Stimulated activated CD8-positive, alpha-beta memory T cell treated with anti-CD3 and anti-CD28 coated beads, Interleukin-7, amount 100 ng/mL, for 48 hours (primary cell): ENCODE data around the gene EPHA7.

Experiments used
- DNase-seq, 2 donors: peaks; one replicate each; pipeline ENCODE4 v3.0.0-alpha.2; 2020; ENCODE audit warnings: low read depth in 1 of 2; ENCODE audit errors: extremely low read depth in 1 of 2

The EPHA7 gene

GRCh38 chr6:93419304-93420162 is at the start of gene EPHA7:
Gene EPHA7, minus strand, starts transcription at chr6:93419559. Its CDS starts 218 bp downstream, at chr6:93419341.
- peak; percentile 15 to 22 for DNase-seq

GRCh38 chr6:93468291-93468690 is 48.9 kb upstream of the EPHA7 start:
- no peak for DNase-seq

DNA sequence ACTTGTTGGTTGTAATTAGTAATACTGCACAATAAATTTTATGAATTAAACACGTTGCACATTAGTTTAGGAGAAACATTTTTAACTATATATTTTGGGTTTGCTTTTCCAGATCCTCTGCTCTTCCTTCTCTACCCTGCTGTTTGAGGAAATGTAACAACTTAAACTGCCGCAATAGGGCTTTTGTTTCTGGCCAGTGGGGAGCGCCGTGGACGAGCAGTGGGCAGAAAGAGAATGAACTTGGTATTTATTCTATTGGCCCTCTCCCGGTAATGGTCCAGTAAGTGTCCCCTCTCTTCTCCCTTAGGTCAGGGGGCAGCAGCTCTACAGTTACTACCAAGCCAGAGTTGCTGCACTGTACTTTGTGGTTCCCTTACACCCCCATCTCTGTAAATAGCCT is 35.2 kb upstream of the EPHA7 start:
- DNase-seq: no peak

GRCh38 chr6:93453956-93454355 is 34.6 kb upstream of the EPHA7 start:
- DNase-seq: no peak

GRCh38 chr6:93447874-93448273 is 28.5 kb upstream of the EPHA7 start:
- DNase-seq: no peak

- no peak for DNase-seq
Measured at GRCh38 chr6:93437491-93437890, 18.1 kb upstream of the EPHA7 start.

- DNase-seq: no peak
Measured at GRCh38 chr6:93433592-93433991, 14.2 kb upstream of the EPHA7 start.

DNA sequence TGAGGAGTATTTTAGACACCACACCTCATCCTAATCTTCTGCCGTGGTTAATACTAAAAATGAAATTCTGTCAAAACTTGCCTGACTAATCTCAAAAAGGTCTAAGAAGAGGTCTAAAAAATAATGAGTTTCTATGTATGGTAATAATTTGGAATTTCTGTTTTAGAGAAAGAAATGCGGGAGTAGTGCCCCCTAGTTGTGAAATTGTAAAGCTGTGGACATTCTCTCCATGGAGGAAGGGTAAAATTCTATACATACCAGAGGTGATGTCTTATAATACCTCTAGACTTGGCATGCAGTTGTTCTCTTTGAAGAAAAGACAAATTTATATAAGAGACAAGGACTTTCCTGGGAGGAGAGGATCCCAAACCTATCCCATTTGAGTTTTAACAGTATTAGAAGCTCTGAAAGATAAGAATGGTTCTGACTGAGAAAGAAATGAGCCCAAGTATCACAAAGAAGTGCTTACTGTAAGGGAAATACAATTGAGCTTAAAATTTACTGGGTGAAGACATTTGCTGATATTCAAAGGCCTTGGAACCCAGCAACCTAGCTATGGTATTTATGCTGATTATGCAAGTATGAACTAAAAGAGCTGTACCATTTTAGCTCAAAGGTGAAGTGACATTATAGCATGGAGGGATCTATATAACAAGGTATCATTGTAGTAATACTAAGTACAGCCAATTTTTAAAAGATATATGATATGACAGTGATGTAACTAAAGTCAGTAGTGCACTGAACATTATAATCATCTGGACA is 5.1 kb upstream of the EPHA7 start:
- DNase-seq: no peak

GRCh38 chr6:93423542-93423941 is 4.2 kb upstream of the EPHA7 start:
- DNase-seq: no peak

DNA sequence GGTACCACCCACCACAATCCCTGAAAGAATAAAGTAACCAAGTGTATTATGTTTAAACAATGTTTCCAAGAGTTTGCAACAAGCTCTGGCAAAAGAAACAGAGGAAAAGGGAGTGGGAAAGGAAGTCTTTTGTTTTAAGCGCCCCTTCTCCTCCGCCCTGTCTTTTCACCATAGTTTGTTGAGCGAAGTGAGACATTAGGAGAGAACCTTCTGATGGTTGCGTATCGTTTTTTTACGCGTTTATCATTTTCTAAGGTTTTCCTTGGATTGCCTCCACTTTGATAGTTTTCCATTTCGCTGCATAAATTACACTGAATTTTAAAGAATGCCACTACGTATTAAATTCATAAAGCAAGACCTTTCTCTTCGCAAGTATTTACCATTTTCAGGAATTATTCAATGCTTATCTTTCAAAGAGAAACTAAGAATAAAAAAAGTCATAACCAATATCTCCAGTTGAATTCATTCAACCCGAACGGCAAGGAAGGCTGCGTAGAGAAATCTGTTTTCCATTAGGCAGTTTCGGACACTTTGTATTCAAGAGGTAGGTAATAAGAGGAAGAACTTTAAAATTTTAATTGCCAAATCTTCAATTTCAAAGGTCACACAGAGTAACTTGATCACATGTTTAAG is 920 bp upstream of the EPHA7 start:
- no peak for DNase-seq

GRCh38 chr6:93418408-93419303 is 703 bp downstream of the EPHA7 start:
- DNase-seq: no peak

DNA sequence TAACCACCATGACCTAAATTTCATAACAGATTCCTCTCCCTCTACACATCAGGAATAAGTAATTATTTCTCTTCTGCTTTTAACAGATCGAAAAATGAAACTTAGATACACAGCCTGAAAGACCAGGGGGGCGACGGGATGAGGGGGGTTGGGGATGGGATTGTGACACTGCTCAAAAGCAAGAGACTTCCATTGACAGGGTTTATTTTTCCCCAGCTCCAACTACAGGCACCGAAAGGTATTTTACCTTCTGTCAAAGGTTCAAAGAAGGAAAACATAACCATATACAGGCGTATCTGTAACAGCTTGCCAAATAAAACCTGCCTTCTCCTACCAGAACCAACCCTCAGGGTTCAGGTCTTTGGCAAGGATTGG is 1.3 kb downstream of the EPHA7 start:
- DNase-seq: no peak

GRCh38 chr6:93417421-93418013 is 1.8 kb downstream of the EPHA7 start:
- no peak for DNase-seq

DNA sequence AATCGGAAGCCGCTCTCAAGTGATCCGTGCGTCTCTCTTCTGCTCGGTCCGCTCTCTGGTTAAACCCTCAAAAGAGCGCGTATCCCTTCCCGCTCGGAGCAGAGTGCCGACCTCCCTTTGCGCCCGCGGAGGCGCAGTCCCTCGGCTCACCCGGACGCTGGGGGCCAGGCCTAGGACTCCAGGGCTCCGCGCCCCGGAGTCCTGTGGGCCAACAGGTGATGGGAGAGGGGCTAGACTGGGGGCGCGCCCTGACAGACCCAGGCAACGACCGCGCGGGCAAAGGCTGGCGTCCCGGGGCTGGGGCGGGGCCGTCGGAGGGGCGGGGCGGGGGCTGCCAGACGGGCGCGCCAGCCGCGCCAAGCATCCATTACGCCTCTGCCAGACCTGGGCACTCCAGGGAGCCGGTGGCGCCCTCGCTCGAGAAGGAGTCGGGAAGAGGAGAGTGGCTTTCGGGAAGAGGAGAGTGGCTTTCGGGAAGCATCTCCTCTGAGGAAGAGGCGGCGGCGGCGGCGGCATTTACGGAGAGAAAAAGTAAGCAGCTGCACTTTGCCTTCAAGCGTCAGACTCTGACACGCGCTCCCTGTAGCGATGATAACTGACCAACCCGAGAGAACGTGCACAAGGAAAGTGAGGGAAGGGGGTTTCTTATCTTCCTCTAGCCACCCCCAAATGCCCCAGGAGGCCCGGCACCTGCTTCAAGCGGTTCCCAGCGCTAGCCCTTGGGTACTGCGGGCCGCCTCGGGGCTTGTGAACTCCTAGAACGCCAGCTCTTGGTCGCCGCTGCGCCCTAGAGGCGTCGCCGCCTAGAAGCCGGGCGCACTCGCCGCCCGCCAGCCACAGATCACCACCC is 2.6 kb downstream of the EPHA7 start:
- no peak for DNase-seq

DNA sequence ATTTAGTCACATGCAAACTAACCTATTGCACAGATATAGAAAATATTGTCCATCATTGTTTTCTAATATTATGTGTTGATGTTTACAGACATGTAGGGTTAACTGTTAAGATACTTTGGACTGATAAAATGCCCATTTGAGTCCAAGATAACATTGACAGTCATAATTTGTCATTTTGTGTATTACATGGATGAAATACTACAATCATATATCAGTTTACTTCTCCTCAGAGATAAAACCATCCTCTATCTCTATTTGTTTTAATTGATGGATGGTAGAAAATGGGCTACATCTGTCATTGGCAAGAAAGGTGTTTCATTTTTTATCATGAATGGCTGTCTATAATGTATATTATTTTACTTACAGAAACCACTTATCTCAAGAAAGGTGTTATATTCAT is 6.2 kb downstream of the EPHA7 start:
- no peak for DNase-seq

DNA sequence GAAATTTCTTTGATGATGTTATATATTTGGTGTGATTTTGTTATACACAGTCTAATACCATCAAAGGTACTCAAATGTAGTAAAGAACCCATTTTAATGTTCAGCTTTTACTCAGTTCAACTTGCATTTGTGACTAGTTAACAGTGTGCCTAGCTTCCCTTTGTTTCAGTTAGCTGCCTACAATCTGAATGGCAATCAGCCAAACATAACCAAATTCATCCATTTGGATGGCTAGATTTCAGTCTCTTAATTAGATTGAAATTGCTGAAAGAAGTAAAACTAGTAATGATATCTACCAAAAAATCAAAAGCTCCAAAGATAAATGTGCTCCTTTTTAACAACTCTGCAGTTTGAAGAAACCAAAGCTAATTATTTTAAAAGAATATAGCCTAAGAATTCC is 6.9 kb downstream of the EPHA7 start:
- DNase-seq: no peak

- no peak for DNase-seq
Measured at GRCh38 chr6:93407186-93407585, 12.2 kb downstream of the EPHA7 start.

GRCh38 chr6:93403390-93403789 is 16.0 kb downstream of the EPHA7 start:
- DNase-seq: no peak

DNA sequence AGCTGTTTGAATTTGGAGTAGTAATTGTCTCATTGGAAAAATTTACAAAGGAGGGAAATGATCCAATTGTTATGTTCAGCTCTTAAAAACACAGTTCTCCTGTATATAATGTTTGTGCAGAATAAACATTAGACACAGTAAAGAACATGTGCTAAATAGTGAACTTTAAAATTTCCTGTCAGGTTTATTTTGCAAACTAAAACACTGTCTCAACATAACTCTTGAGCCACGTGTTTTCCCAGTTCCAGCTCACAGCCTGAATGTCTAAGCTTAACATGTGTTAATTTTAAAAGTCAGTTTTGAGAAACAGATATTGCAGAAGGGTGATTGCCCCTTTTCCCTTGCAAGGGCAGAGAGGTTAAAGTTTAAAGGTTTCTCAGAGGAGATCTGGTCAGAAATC is 20.6 kb downstream of the EPHA7 start:
- no peak for DNase-seq
